Measurements from ENCODE around the gene CNTN4. TPM values are rescaled to one million over a fixed set of nuclear protein-coding genes. Genes with fewer than 3 reads are reported as not detected.

The CNTN4 gene
- total RNA-seq, 1 donor from 2014 or later = 48.3 TPM

DNA sequence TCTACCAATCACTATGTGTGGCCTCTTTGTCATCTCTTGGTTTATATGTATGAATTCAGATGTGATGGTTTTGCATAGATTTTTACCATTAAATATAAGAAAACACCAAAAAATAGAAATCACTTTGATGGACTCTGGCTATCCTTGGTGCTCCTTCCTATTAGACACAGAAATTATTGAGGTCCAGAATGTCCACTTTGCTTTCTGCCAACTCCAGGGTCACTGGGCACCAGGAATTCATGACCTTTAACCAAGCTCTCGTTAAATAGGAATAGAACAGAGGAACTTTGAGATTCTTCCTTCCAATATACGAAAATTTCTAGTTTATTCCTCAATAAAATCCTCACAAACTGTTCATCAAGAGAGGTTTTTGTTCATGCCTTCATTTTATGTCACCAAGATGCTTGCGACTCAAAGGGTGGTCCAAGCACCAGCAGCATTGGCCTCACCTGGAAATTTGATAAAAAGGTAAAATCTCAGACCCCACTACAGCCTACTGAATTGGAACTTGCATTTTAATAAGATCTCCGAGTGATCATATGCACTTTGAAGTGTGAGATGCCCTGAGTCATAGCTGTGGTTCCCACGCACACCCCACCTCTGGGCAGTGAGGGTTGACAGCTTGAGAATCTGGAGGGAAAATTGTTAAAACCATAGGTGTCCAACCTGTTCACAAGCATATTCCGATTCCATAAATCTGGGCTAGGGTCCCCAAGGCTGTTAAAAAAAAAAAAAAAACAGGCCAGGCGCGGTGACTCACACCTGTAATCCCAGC lies 725.0 kb downstream of the CNTN4 start:
- Mint-ChIP-seq H3K27ac (ENCODE audit: unreplicated experiment) (no peak overlapping the region), H3K9me3 (ENCODE audit: unreplicated experiment) (peaks cover 9% of the 10 kb centered on the region), H3K27me3 (ENCODE audit: unreplicated experiment) (no peaks in the 10 kb centered on the region), H3K4me3 (ENCODE audit: unreplicated experiment) (no peak overlapping the region), H3K4me1 (ENCODE audit: unreplicated experiment) (no peaks in the 10 kb centered on the region), H3K36me3 (ENCODE audit: unreplicated experiment) (no peaks in the 10 kb centered on the region)
- TF ChIP-seq, protein P1, sequence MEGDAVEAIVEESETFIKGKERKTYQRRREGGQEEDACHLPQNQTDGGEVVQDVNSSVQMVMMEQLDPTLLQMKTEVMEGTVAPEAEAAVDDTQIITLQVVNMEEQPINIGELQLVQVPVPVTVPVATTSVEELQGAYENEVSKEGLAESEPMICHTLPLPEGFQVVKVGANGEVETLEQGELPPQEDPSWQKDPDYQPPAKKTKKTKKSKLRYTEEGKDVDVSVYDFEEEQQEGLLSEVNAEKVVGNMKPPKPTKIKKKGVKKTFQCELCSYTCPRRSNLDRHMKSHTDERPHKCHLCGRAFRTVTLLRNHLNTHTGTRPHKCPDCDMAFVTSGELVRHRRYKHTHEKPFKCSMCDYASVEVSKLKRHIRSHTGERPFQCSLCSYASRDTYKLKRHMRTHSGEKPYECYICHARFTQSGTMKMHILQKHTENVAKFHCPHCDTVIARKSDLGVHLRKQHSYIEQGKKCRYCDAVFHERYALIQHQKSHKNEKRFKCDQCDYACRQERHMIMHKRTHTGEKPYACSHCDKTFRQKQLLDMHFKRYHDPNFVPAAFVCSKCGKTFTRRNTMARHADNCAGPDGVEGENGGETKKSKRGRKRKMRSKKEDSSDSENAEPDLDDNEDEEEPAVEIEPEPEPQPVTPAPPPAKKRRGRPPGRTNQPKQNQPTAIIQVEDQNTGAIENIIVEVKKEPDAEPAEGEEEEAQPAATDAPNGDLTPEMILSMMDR (IDR thresholded peaks at IDR 0.05) = no peak
- DNase-seq (ENCODE audit: extremely low spot score, unreplicated experiment) = no peak

DNA sequence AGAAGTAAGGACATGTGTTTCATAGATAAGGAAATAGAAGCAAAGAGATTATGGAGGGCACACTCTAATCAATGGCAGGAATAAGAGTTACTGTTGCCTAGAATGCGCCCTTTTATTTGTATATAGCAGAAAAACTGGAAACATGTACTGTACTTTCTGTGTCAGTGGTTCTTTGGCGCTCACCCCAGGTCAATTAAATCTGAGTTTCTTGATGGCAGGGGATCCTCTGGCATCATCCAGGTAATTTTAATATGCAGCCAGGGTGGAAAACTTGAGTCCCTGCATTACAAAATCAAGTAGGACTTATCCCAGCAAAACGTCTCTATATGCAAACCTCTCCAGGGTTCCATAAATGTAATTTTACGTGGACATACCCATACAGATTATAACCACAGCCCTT lies 727.4 kb downstream of the CNTN4 start:
- Mint-ChIP-seq H3K4me3 (ENCODE audit: unreplicated experiment) (no peak overlapping the region), H3K36me3 (ENCODE audit: unreplicated experiment) (no peaks in the 10 kb centered on the region), H3K9me3 (ENCODE audit: unreplicated experiment) (peaks cover 6% of the 10 kb centered on the region), H3K27ac (ENCODE audit: unreplicated experiment) (no peak overlapping the region), H3K4me1 (ENCODE audit: unreplicated experiment) (no peaks in the 10 kb centered on the region), H3K27me3 (ENCODE audit: unreplicated experiment) (no peaks in the 10 kb centered on the region)
- no peak for DNase-seq (ENCODE audit: extremely low spot score, unreplicated experiment)
- TF ChIP-seq, protein P1 (IDR thresholded peaks at IDR 0.05) = no peak

DNA sequence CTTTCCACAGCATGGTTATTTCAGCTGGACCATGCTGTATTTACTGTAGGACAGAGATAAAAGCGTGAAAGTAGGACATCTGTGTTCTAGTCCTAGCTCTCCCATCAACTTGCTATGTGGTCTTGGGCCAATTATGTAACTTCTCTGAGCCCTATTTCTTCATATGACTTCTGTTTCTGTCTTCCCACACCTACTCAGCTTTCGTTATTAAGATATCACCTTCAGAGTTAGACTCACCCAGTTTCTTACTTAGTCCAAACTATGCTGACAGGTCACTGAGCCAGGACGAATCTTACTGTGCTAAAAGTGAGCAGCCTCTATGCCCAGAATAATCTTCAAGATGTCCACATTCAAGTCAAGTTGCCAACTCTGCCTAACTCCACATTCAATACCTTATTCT lies 727.8 kb downstream of the CNTN4 start:
- TF ChIP-seq, protein P1 (IDR thresholded peaks at IDR 0.05) = no peak
- H3K27ac Mint-ChIP-seq (ENCODE audit: unreplicated experiment) = no peak overlapping the region
- H3K36me3 Mint-ChIP-seq (ENCODE audit: unreplicated experiment) = no peaks in the 10 kb centered on the region
- H3K27me3 Mint-ChIP-seq (ENCODE audit: unreplicated experiment) = no peaks in the 10 kb centered on the region
- no peaks in the 10 kb centered on the region for H3K4me1 Mint-ChIP-seq (ENCODE audit: unreplicated experiment)
- H3K4me3 Mint-ChIP-seq (ENCODE audit: unreplicated experiment) = no peak overlapping the region
- DNase-seq (ENCODE audit: extremely low spot score, unreplicated experiment) = no peak
- H3K9me3 Mint-ChIP-seq (ENCODE audit: unreplicated experiment) = peaks cover 6% of the 10 kb centered on the region

DNA sequence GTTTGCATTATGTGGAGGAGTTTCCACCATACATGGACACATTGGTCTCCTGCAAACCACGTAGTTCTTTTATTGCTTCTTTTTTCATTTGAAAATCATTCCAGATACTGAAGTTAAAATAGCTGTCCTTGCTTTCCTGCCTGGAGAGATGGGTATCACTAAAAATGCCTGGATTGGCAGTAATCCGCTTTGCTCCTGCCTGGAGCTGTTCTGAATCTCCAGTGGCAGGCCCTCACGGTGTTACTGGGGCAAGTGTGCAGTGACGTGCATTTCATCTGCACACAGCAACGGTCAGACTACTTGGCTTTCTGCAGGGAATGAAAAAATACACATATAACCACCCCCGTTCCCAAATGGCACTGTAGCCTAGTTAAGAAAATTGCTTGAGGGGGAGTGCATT lies 738.6 kb downstream of the CNTN4 start:
- Mint-ChIP-seq H3K4me3 (ENCODE audit: unreplicated experiment) (no peak overlapping the region), H3K27me3 (ENCODE audit: unreplicated experiment) (no peaks in the 10 kb centered on the region), H3K36me3 (ENCODE audit: unreplicated experiment) (no peaks in the 10 kb centered on the region), H3K27ac (ENCODE audit: unreplicated experiment) (no peak overlapping the region), H3K9me3 (ENCODE audit: unreplicated experiment) (peaks cover 11% of the 10 kb centered on the region), H3K4me1 (ENCODE audit: unreplicated experiment) (no peaks in the 10 kb centered on the region)
- DNase-seq (ENCODE audit: extremely low spot score, unreplicated experiment) = no peak
- TF ChIP-seq, protein P1 (IDR thresholded peaks at IDR 0.05) = no peak

DNA sequence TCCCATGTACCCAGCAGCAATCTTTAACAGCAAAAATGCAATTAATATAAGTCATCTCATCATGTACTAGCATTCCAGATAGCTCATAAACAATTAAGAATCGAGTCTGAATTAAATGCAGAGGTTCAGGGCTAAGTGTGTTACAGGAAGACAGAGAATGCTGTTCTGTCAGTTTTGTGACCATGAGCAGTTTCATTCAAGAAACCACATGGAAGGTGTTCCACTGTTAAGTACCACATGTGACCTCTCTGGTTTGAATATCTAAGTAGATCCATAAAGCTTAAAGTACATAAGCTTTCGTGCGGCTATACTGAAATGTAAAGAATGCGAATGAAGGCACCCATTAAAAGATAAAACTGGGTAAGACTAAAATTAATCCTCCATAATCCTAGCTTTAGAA lies 739.2 kb downstream of the CNTN4 start:
- TF ChIP-seq, protein P1 (IDR thresholded peaks at IDR 0.05) = no peak
- peaks cover 16% of the 10 kb centered on the region for H3K9me3 Mint-ChIP-seq (ENCODE audit: unreplicated experiment)
- no peaks in the 10 kb centered on the region for H3K4me1 Mint-ChIP-seq (ENCODE audit: unreplicated experiment)
- H3K4me3 Mint-ChIP-seq (ENCODE audit: unreplicated experiment) = no peak overlapping the region
- DNase-seq (ENCODE audit: extremely low spot score, unreplicated experiment) = no peak
- H3K27ac Mint-ChIP-seq (ENCODE audit: unreplicated experiment) = no peak overlapping the region
- no peaks in the 10 kb centered on the region for H3K36me3 Mint-ChIP-seq (ENCODE audit: unreplicated experiment)
- H3K27me3 Mint-ChIP-seq (ENCODE audit: unreplicated experiment) = no peaks in the 10 kb centered on the region

All from osteocyte (in vitro differentiated cells).